Measurements from ENCODE around the gene ITIH1.
A peak's percentile ranks its signal among the peaks of the same experiment; 100 is the strongest.

DNA sequence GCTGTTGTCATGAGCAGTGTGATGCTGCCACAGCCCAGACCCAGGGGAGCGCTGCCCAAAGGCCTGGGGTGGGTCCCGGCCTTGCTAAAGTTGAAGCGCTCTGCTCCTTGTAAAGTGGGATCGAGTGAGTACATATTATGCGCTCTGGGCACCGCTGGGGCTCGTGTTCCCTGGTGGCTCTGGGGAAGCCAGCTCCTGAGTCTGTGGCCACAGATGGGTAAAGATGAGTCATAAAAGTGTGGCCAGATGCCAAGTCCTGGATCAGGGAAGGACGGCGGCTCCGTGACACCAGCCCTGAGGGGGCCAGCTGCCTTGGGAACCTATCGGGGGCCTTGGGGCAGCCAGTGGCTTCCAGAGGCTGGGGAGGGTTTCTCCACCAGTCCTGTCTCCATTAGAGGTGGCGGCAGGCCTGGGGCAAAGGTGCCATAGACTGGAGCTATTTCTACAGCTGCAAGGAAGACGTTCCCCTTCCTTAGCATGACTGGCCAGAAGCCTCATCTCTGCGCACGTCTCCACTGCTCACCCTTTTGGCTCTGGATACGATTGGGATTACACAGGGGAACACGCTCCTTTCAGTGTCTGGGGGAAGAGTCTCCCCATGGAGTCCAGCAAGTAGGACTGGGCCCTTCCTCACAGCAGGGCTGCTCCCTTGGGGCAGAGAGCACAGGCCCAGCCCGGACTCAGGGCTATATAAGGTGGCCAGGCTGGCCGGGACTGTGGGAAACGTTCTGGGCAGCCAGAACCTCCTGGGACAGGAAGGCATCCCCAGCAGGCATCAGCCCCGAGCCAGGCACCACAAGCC lies 54.3 kb downstream of the ITIH1 start:
- TF ChIP-seq, protein P1, sequence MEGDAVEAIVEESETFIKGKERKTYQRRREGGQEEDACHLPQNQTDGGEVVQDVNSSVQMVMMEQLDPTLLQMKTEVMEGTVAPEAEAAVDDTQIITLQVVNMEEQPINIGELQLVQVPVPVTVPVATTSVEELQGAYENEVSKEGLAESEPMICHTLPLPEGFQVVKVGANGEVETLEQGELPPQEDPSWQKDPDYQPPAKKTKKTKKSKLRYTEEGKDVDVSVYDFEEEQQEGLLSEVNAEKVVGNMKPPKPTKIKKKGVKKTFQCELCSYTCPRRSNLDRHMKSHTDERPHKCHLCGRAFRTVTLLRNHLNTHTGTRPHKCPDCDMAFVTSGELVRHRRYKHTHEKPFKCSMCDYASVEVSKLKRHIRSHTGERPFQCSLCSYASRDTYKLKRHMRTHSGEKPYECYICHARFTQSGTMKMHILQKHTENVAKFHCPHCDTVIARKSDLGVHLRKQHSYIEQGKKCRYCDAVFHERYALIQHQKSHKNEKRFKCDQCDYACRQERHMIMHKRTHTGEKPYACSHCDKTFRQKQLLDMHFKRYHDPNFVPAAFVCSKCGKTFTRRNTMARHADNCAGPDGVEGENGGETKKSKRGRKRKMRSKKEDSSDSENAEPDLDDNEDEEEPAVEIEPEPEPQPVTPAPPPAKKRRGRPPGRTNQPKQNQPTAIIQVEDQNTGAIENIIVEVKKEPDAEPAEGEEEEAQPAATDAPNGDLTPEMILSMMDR (IDR thresholded peaks at IDR 0.05): no peak
- TF ChIP-seq POLR2A (IDR thresholded peaks at IDR 0.05): peak; percentile 47

Measured in right lobe of liver (tissue), 4 donors.